ENCODE data around the gene GRIK3.

DNA sequence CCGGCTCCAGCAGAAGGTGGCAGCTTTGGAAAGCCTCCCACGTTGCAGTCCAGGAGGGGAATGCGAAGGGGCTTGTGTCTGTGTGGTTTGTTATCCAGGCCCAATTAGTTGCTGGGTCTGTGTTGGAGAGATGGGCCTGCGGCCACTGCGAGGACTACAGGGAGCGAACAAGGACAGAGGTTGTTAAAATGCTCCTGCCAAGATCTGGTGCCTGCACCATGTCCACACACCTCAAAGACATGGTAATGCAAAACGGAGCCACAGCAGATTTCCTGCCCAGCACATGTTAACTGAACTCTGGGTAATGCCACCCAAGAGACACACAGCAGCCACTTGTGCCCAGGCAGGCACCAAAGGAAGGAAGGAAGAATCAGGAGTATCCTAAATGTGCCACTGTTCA, 18.6 kb downstream of the GRIK3 start:
- TF ChIP-seq POLR2A (IDR thresholded peaks at IDR 0.05; ENCODE audit: low read length) (no peak), GATA1 (IDR thresholded peaks at IDR 0.05; ENCODE audit: low read depth, low read length) (no peak)
